Fibroblast of skin of left quadriceps (primary cell): ENCODE data around the gene CLEC16A.
"Not testable (repeated sequence)": the region's sequence is repeated elsewhere in the genome, so short reads cannot be mapped to it uniquely, and the experiment has no call there.

Experiments used
- DNase-seq, 2 experiments: peaks; one replicate each; pipeline ENCODE4 v3.0.0-alpha.2; 2013; ENCODE audit warnings: low read depth in 2 of 2

CLEC16A gene

DNA sequence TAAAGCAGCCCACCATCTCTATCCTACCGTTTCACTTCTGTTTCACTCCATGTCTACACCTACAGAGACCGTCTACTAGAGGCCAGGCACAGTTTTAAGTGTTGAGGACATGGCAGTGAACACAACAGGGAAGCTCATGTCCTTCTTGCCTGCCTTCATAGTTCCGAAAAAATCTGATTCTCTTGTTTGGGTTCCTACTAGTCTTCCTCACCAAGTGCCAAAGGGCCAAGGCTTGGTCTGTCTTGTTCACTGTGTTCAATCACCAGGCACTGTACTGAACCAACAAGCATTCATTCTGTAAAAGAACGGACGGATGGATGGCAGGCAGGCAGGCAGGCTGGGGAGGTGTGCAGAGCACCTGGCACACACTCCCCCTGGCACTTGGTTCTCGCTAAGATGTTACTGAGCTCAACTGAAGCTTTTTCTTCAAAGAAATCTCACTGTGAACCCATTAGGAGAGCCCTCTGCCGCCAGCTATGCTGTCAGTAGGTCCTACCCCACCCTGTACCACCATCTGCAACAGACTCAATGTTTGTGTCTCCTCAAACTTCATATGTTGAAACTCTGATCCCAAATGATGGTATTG lies 4.6 kb upstream of the CLEC16A start:
- DNase-seq: no peak

DNA sequence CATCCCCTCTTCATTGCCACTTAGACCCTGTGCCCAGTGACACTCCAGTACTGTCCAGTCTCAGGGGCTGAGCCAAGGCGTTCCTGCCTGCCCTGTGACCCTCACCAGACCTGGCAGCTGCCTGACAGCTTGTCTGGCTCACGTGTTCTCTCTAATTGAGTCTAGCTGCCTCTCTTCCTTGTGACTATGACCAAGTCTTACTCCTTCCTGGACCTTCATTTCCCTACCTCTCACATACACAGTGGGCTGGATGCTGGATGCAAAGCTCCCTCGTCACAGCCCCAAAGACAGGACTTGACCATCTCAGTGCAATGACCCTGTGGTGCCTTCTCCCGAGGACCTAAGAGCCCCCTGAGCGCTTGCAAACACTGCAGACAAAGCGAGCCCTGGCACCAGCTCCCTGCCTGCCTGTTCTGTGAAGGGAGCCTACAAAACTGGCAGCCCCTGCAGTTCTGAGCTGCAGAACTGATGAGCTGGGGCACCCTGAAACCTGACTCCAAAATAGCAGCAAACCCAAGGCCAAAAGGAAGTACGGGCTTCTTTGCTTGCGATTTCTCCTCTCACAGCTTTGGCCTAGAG lies 3.8 kb upstream of the CLEC16A start:
- no peak for DNase-seq

DNA sequence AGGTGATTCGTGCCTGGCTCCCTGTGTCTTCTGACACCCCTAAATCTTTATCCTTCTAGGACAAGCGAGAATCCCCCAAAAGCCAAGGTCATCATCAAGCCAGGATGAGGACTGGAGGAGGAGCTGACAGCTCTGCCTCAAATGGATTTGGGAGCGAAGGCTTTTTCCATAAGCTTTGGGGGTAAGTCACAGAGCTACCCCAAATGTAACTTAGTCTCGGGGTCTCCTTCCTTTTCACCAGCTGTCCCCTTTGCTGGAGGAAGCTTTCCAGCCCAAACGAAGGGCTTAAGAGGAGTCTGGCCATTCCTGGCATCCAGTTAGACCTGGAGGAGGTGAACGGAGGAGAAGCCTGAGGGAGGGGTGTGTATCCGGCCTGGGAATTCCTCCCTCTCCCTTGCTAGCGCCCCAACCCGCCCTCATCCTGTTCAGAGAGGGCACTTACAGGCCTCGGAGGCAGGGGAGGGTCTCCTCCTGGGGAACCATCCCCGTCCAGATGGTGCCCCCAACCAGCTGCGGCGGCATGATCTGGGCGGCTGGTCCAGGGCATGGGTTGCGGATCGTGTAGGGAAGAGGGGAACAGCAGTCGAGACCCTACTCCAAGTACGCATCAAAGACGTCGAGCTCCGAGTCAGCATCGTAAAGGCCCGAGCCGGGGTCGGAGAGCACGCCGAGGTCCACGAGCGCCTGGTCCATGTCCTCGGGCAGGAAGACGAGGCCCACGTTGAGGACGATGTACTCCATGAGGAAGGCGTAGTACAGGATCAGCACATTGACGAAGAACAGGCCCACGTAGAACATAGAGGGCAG lies 3.0 kb upstream of the CLEC16A start:
- DNase-seq: no peak

DNA sequence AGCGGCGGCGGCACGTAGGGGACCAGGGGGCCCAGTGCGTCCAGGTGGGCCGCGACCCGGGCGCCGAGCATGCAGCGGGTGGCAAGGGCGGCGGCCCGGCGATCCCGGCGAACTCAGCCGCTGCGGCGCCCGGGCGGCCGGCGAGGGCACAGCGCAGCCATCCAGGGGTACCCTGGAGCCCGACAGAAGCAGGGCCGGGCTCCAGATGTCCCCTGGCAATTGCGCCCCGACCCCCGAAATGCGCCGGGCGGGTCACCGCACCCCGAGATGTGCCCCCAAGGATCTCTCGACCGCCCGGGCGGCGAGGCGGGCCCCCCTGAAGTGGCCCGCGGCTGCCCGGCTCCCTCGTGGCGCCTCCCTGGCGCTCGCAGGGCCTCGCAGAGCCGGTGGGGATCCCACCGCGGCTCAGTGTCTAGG lies 2.4 kb upstream of the CLEC16A start:
- not testable (repeated sequence) for DNase-seq

DNA sequence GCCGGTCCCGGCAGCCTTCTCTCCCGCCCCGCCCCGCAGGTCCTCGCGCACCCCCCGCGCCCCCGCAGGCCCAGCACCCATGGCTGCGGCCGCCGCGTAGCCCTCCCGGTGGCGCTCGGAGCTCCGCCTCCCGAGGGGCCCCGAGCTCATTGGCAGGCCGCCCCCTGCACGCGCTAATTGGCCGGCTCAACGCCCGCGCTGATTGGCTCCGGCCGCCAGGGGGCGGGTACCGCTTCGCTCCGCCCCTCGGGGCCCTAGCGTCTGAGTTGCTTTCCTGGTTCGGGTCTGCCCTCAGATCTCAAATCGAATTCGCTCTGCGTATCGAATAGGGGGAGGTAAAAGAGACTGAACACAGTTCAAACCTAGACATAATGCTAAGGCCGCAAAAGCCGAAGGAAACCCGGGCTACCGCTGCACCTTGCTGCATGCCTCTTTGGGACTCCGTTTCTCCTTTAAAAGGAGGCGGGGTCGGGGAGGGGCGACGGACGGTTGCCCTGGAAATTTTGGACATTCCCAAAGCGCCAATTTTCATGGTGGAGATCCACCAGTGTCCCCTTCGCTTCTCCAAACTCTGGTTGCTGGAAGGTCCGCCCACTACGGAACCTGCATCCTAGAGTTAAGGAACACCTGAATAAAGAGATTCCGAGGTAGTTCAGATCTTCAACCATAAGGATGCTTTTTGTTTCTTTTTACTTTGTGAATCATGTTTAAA lies 1.9 kb upstream of the CLEC16A start, which contains the start of gene DEXI:
TSS of gene DEXI (minus strand) at position 117 of the 712 bp plus-strand sequence. CDS start 463 bp downstream, outside the sequence.
- peak; percentile 80 to 81 for DNase-seq

DNA sequence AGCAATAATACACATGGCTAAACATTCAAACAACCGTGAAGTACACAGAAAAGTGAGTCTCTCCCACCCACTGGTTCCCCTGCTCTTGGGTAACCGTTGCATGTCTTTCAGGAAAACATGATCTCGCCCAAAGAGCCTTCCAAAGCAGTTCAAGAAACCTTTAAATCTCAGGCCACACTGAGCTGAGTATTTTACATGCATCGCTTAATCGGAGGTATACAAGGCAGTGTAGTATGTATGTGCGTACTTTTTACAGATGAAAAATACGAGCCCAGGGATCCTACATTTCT lies 1.4 kb upstream of the CLEC16A start:
- no peak for DNase-seq

DNA sequence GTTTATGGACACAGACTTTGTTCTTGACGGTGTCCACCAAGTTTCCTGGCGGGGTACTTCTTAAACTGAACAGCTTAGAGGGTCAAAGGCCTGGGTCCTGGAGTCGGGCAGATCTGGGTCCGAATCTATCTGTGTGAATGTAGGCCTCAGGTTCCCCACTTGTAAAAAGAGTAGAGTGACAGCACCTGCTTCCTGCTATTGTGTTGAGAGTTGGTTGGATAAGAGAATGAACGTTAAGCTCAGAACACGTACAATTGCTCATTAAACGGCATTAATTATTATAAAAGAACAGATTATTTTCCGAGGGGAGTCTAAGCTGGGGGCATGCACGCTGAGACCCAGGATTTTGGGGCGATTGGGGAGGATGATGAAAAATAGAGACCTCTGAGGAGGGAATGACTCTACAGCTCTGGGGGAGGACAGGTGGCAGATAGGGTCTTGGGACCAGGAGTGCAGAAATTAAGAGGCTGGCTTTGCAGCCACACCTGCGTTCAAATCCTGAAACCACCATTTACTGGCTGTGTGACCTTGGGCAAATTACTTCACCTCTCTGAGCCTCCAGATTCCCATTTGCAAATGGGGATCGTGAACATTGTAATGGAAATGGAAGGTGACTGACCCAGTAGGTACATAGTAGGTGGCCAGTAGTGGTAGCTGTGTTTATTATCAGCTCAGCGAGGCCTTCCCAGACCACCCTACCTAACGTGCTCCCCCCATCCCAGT lies 862 bp downstream of the CLEC16A start:
- DNase-seq: no peak

DNA sequence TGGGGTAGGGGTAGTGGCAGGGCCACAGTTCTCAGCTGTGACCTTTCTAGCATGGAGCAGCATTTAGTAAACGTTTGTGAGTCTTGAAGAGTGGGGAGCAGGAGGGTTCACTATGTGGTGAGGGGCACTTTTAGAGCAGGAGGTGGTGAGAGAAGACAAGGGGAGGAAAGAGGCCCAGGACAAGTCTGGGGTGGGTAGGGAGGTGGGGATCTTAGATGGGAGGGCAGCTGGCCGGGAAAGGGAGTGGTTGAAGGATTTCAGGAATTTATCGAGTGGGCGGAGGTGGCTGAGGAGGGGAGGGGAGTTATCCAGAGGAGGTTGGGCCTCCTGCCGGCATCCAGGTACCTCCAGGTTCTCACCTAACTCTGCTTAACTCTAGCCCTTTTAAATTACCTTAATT lies 1.9 kb downstream of the CLEC16A start:
- no peak for DNase-seq

DNA sequence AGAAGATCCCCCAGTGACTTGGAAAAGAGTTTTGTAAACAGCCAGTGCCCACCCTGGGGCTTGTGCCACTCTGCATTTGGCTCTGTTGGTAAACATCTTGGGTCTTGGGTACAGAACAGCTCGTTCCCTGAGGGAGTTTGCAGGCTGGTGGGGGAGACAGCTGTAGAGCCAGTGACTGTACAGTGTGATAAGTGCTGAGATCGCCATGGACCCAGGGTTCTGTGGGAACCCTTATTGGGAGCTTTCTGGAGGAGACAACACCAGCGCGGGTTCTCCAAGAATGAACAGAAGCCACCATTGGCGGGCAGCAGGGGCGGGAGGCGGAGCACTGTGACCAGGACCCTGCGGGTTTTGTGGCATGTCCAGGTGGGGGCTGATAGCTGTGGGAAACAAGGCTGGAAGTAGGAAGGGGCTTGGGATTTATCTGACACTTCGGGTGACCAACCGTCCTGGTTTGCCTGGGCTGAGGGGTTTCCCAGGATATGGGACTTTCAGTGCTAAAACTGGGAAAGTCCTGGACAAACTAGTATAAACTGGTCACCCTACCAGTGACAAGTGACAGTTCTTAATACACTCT lies 2.9 kb downstream of the CLEC16A start:
- DNase-seq: no peak

DNA sequence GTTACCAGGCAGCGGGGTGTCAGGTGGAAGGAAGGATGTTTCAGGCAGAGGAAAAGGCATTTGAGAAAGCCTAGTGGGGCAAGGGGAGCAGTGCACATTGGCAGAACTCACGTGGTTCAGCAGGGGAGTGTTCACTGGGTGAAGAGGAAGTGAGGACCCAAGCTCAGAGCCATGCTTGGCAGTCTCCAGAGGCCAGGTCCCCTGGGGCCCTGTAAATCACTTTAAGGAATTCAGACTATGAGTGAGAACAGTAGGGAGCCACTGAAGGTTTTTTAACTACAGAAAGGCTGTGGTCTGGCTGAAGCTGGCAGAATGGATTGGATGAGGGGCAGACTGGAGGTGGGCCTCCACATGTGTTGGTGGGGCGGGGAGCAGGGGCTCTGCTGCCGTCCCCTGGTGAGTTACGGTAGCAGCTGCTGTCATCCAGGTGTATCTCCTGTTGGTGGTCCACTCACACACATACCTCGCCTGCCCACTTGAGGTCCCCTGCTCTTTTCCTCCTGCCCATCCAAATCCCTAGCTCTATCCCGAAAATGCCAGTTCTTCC lies 5.1 kb downstream of the CLEC16A start:
- no peak for DNase-seq

DNA sequence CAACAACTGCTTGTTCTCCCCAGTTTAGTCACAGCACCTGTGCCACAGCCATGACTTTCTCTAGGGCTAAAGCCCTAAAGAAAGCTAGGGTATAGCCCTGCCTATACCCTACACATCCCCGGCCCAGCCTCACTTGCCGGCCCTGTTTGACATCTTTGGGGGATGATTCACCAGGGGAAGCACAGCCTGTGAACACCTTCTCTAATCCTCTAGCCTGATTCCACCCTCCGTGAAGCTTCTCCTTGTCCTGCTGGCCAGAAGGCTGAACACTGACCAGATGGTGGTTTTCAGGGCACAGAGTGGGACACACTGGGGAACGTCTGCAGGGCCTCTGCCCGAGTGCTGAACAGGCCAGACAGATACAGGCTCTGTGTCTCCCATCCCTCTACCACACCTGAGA lies 6.0 kb downstream of the CLEC16A start:
- DNase-seq: no peak

DNA sequence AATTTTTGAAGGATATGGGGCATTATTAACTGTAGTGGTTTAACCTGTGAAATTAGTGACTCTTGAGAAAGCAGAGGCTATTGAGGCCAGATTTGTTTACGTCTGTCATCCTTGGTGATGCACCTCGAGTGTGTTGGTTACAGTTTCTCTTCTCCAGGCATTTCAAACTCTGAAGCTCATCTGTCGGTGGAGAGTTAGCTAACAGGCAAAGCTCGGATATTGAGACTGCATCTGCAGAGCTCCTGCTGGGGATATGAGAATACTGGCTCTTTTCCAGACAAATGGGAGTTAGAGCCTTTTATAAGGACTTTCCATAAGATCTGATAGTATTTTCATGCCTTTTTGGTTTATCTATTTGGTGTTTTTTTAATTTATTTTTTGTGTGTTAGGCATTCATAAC lies 6.7 kb downstream of the CLEC16A start:
- no peak for DNase-seq

DNA sequence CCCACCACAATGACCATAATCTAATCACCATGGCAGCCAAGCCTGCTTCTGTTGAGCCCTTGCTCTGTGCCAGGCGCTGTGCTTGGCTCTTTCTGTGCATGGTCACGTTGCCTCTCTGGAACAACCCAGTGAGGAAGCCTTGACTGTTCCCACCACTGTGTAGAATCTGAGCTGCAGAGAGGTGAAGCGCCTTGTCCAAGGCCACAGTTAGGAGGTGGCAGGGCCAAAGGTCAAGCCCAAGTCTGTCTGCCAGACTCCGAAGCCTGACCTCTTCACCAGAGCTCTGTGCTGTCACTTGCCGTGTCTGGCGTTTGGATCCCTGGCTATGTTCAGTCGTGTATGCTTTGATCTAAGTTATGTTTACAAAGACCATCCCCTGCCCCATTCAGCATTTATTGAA lies 10.5 kb downstream of the CLEC16A start:
- DNase-seq: no peak

DNA sequence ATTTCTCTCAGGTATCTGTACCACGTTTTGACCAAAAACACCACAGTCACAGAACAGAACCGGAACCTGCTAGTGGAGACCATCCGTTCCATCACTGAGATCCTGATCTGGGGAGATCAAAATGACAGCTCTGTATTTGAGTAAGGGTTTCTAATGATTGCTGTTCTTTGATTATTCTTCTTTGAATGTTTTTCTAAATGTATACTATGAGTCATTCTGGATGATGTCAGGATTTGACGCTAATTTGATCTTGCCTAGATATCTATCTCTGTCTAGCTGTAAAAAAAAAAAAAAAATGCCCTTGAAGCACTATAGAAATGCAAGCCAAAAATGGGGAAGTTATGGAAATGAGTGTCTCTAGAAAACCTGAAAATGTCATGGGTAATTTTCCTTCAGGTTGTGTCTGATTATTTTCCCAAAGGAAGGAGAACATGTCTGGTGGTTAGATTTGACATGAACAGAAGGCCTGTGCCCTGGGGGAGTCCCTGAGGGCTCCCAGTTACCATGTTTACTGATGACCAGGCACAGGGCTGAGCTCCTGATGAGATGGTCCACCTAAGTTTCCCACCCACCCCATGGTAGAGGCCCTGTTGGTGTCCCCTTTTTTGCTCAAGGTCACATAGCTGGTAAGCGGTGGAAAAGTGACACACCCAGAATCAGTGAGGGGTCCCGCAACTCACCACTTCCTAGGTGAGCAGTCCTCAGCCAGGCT lies 13.6 kb downstream of the CLEC16A start:
- DNase-seq: no peak

DNA sequence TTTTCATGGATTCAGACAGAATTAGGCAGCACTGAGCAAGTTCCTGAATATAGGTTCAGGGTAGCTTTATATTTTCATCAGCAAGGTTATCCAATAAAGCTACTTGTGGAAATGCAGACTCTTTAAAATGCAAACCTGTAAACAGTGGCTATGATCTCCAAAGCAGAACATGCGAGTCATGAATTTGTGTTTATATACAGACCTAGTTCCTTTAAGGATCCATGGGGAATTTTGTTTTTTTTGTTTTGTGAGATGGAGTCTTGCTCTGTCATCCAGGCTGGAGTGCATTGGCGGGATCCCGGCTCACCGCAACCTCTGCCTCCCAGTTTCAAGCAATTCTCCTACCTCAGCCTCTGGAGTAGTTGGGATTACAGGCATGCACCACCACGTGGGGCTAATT lies 14.8 kb downstream of the CLEC16A start:
- DNase-seq: no peak

DNA sequence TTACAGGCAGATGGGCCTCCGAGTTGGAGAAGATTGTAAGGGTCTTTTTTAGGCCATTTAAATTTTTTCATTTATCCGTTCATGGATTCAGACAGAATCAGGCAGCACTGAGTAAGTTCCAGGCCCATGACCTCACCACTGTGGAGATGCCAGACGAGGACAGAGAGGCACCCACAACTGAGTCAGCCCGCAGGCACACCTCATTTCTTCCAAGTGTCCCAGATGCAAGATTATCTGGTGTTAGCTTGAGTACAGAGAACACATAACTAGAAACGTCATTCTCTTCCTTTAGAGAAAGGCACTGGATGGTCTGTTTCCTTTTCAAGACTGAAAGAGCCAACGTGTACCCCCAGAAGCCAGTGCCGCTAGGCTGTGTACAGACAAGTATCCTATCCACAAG lies 16.9 kb downstream of the CLEC16A start:
- no peak for DNase-seq

DNA sequence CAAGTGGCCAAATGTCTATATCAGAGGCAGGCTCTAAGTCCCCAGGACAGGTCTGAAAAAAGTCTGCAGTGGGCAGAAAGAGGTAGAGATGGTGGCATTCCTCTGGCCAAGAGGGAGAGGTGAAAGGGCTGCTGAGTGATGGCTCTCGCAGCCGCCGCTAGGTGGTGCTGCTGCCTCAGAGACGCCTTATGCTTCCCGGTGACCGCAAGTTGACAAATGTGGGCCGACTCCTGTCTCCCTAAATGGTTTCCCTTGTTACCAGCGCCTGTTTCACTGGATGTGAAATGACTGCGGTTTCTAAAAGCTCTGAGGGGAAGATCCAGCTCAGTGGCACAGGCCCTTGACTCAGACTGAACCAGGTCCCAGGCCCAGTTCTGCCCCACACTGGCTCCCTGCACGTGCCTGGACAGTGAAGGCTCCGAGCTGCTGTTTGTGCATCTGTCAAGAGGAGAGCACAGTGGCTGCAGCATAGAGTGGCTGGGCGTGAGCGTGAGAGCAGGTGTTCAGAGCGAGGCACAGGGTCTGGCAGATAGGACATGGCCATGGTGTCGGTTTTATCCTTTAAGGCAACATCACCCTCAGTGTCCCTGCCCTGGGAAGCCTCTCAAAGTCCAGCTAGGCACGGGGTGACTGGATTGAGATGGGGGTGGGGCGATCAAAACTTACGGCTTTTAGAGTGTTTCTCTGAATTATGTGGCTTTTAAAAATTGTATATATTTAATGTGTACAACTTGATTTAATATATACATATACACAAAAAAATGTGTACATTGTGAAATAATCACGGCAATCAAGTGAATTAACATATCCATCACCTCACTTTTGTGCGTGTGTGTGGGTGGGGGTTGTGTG lies 19.9 kb downstream of the CLEC16A start:
- peak; percentile 52 to 54 for DNase-seq

DNA sequence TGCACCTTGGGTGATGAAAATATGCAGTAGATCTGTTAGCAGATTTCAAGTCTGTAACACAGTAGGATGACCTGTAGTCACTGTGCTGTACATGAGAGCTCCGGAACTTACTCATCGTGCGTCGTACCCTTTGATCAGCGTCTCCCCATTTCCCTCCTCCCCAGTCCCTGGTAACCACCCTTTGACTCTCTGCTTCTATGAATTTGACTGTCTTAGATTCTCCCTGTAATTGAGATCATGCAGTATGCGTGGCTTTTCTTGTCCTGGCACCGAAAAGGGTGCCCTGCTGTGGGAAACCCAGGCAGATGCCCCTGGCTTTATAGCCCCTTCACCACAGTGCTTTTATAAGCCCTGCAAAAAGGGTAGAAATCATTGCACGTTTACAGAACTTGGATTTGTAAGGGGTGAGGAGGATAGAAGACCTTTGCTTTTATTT lies 20.5 kb downstream of the CLEC16A start:
- DNase-seq: no peak

DNA sequence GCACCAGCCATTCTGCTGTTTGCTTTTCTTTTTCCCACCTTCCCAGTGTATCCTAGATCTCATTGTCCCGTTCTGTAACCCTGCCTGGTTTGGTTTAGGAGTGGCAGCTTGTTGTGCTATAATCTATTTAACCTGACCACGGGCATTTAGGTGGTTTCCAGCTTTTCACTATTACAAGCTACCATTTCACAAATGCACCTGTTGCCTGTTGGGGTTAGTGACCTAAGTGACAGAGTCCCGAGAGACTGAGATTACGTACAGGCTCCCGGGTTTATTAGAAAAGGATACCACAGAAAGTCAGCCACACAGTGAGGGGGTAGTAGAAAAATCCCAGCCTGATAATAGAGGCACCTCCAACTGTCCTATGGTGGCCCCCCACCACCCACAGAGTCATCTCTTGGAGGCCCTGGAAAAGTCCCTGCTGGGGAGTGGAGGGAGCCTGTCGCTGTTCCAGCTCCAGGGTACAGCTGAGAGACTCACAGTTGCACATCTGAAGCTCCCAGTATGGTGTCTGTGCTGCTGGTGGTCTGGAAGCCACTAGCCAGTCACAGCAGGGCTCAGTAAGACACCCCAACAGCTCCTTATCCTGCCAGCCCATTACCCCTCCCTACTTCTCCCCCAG lies 21.2 kb downstream of the CLEC16A start:
- no peak for DNase-seq
